Right renal pelvis (tissue), 4 donors: ENCODE results near the gene MUC6. TPM values are rescaled to one million over a fixed set of nuclear protein-coding genes. Genes with fewer than 3 reads are reported as not detected.

ENCODE experiments used
- DNase-seq, 4 donors: peaks; one replicate each; pipeline ENCODE4 v3.0.0-alpha.2; 2013; ENCODE audit warnings: low read depth in 4 of 4, low spot score in 3 of 4, missing footprints in 1 of 4
- polyA plus RNA-seq, 4 donors: library from polyadenylated mRNA; unstranded; fragments of 120-200 nt; gene quantifications; one replicate each; pipeline ENCODE4 v1.2.1, GENCODE V29; 2013; ENCODE audit not compliant: insufficient read length in 4 of 4

Gene MUC6
- polyA plus RNA-seq, 4 donors: 9.9 to 35.4 (median 13.0) TPM

DNA sequence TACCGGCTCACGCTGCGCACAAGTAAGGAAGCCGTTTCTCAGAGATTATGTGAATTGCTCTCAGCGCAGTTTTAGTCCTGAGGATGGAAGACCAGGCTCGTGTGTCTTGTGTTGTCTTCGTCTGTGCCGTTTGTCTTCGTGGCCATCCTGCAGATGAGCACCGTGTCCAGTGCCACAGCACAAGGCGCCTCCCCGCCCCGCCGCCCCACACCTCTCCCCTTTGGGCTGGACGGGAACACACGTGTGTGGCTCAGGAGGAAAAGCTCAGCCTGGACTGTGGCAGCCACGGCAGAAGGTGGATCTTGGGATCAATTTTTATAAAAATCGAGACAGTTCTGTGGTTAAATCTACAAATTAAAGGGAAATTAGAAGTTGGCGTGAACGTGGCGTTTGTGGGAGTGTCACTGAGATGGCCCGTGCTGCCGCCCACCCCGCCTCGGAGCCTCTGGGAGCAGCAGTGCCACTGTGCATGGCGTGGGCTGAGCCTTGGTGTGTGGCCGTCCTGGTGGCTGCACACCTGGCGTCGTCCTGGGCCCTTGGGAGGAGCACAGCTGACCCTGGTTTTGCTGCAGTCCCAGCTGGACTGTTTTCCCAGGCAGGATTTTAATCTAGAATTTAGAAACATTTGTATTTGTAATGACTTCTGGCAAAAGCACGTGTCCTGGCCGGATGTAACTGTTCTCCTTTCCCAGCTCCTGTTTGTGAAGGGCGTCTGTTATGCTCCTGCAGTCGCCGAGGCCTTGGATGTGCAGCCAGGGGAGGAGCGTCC lies 25.8 kb downstream of the MUC6 start:
- DNase-seq: no peak

DNA sequence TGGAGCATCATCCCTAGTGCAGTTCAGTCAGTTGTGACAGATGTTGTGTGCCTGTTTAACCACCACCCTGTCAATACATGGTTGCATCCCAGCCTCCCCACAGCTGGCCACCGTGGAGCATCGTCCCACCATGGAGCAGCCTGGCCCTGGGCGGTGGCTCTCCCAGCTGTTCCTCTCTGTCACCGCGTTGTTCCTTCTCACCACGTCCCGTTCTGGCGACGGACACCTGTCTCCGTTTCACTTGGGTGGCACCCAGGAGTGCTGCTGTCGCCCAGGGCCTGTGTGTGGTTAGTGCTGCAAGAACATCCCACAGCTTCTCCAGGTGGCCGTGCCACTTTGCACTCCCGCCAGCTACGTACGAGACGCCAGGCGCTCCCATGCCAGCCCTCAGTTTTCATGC lies 26.5 kb downstream of the MUC6 start:
- no peak for DNase-seq

DNA sequence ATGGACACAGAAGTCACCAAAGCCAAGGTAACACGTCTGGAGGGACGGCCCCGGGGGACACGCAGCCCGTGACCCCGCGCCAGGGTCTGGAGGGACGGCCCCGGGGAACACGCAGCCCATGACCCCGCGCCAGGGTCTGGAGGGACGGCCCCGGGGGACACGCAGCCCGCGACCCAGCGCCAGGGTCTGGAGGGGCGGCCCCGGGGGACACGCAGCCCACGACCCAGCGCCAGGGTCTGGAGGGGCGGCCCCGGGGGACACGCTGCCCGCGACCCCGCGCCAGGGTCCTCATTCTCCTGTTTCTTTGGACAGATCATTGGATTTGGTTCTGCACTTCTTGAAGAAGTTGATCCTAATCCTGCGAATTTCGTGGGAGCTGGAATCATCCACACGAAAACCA lies 27.1 kb downstream of the MUC6 start:
- DNase-seq: no peak

DNA sequence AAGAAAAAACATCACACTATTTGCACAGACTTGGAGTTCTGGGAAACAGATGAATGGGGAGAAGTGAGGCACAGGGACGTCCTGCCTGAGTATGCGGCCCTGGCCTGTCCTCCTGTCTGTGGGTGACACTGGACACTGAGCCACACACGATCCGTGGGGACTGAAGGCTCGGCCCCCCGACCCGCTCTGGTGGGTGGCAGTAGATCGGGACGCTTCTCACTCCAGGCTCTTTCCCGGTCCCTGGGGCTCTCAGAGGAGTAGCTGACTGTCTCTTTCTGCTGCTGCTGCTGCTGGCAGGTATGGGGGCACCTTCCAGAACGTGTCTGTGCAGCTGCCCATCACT lies 27.7 kb downstream of the MUC6 start:
- DNase-seq: no peak

DNA sequence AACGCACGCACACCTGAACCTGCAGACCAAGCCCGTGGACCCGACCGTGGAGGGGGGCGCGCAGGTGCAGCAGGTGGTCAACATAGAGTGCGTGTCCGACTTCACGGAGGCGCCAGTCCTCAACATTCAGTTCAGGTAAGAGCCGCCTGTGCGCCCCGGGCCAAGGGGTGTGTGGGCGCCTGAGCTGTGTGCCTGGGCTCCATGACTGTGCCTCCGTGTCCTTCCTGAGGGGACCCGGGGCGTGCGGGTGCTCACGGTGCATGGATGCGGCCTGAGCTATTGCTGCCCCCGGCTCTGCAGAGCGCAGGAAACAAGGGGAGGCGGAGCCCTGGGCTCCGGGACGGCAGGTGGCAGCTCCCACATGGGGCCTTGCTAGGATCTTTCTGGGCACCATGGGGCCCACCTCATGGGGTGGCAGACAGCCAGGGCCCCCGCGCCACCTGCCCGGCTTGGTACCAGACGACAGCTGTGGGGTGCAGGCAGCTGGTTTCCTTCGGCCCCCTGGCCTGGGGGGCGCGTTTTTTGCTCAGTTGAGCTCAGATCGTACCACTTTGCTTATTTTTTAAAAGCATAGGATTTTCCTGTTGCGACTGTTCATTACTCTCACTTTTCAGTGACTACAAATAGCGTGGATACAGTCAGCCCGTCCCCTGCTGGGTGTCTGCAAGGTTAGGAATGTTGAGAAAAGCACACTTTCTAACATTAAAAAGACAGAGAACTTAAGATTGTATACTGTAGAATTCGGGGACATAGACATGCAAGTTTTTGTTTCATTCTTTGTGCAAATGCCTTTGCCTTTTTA lies 28.3 kb downstream of the MUC6 start:
- no peak for DNase-seq

DNA sequence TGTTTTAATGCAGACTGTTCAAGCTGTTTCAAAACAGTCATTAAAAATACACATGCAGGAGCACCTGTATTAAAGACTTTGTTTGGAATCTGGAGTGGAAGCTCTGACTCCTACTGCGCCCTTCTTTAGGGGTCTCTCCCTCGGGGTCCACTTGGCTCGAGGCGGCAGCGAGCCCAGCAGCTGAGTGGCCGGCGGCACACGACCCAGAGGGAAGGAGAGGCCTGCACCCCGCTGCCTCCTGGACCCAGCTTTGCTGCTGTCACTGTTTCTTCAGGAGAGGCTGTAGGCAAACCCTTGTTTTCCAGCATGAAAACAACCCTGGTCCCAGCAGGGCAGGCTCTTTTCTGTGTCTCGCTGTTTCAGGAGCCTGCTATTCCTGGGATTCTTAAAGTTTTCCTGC lies 29.2 kb downstream of the MUC6 start:
- DNase-seq: no peak

DNA sequence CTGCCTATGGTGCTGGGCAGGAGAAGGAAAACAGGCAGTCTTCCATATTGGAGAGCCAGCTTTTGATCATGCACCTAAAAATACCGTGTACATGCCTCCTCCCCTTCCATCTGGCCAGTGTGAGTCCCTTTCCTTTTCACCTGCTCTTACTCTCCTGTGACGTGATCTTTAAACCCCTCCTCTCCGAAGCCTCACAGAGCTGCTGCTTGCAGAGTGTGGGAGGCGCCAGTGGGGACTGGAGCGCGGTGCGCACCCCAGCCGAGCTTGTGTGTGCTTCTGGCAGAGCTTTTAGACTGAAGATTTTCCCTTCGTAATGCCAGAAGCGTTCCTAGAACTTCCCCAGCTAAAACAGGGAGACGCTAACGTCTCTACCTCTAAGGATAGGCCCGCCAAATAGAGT lies 29.8 kb downstream of the MUC6 start:
- DNase-seq: peak in 2 of 4 donors; percentile 28 to 43

DNA sequence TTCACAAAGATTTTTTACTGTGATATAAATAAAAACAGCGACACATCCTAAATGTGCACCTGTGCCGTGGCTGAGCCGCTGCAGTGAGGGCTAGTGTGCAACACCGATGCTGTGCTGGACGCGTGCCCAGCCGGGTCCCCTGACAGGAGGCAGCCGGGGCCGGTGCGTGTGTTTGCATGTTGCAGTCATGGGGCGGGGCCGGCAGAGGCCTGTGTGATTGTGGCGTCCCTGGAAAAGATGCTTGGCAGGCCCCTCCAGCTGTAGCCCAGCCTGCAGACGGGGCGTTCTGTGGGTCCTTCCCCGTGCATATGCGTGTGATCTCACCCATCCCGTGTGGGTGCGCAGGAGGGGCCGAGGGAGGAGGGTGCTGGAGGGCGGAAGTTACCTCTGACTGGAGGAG lies 30.6 kb downstream of the MUC6 start:
- no peak for DNase-seq

DNA sequence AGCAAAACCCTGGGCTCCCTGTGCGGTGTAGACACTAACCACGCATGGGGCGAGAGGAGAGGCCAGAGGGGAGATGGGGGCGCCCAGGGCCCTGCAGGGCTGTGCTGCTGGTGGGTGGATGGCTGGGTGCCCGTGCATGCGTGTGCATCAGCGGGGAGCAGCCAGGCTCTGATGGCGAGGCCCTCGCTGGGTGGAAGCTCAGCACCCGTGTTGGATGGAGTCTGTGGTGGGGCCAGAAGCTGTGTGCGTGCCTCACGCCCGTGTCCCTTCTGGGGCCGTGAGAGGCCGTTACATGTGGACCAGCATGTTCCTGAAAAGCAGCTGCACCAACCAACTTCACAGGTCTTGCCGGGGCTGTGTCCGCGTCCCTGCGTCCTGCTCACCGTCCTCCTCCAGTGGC lies 33.4 kb downstream of the MUC6 start:
- DNase-seq: no peak

DNA sequence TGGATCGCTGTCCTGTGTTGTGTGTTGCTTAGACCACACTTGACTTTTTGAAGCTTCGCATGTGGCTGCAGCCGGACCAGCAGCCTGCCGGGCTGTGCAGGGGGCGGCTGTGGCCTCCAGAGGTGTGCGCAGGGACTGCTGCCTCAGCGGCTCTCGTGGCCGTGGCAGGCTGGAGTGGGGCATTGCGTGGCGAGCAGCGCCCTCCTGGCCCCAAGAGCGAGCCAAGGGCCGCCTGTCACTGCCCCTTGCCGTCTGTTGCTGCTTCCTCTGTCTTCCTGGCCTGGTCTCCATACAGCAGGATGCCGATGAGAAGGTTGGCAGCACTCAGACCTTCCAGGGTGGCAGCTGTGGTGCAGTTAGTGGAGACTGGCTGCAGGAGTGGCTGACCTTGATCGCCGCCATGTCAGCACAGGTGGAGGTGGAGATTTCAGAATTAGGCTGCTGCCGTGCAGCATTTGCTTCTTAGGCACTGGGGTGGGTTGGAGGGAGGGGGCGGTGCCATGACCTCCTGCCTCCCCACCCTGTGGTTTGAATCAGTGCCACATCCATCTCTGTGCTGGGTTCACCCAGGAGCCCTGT lies 34.0 kb downstream of the MUC6 start:
- DNase-seq: no peak

DNA sequence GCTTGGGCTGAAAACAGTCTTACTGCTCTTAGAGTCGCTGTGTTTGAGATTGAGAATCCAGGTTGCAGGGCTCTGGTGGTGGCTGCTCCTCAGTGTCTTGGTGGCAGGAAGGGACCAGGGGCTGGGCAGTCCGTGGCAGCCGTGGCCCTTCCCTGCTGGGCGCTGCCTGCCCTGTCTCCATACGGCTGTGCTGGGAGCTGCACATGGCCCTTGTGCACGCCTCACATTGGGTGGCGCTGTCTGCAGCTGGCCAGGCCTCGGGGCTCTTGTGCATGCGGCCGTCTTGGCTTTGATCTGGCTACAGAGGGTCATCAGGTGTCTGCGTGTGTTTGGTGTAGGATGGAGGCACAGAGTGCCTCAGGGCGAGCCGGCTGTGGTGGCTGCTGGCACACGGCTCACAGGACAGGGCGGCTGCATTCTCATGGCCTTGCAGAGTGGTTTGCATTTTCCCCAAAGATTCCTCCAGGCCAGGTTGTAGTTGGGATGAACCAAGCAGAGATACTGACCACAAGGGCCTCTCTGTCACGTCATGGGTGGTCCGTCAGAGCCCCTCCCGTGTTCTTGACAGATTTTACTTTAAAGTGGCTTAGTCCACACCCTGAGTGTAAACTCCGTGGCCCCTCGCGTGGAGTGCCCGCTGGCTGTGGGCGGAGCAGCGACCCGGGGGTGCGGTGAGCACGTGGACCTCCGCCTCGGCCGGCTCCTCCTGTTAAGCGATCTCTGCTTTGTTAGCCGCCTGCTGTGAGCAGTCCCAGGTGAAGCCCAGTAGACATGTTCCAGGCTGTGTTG lies 34.7 kb downstream of the MUC6 start:
- DNase-seq: no peak

DNA sequence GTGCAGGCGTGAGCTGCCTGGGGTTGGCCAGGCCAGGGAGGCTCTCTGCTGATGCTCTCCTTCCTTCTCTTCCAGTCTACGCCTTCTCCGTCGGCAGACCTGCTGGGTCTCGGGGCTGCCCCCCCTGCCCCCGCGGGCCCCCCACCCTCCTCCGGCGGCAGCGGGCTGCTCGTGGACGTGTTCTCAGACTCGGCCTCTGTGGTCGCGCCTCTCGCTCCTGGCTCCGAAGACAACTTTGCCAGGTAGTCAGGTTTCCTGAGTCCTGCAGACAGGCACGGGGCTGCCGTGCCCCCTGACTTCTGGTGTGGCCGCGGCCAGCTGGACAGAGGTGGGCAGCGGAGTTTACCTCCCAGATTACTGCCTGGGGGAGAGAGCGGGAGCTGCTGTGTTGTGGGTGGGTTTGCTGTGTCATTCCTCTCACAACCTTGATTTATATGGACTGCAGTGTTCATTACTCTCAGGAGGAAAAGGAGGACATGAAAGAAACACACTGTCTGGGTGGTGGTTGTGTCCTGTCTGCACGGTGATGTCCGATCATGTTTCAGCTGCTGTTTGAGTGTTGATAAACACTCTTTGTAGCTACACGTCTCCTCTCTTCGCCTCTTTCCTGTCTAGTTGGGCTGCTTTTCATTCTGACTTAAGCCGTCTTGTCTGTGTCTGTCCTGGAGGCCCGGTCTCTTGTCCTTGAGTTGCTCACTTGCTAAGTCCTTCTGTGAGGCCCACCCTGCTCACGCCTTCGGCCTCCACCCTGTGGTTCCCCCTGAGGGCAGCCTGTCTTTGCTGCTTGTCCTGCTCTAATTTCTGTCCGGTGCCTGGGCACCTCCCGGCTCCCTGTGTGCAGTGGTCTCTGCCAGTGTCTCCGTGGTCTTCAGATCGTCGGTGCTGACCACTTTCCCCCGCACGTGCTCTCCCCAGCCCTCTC lies 35.9 kb downstream of the MUC6 start:
- peak in 2 of 4 donors; percentile 44 to 45 for DNase-seq

DNA sequence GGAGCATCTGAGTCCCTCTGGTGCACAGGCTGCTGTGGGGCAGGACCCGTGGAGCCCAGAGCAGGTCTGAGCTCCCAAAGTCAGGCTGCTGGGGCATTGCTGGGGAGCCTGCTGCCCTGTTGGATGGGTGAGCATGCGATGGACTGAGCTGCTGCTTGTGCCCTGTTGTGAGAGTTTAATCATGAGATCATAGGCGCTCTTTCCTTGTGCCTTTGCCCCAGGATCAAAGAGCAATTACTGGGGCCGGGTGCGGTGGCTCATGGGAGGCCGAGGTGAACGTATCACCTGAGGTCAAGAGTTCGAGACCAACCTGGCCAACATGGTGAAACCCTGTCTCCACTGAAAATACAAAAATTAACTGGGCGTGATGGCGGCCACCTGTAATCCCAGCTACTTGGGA lies 37.5 kb downstream of the MUC6 start:
- DNase-seq: no peak

DNA sequence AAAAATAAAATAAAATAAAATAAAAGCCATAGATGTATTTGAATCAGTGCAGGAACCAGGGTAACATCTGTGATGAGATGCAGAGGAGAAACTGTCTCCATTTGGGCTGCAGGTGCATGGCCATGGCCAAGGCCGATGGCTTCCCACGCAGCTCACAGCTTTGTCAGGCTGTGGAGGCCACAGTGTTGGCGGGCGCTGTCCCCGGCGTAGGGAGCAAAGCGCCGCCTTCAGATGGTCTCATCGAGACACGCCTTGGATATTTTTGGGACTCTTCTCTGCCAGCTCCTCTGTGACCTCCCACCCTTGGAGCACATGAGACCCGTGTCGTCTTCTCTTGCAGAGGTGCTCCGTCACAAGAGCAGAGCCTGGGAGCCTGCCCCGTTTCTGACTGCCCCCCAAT lies 38.6 kb downstream of the MUC6 start:
- DNase-seq: no peak

DNA sequence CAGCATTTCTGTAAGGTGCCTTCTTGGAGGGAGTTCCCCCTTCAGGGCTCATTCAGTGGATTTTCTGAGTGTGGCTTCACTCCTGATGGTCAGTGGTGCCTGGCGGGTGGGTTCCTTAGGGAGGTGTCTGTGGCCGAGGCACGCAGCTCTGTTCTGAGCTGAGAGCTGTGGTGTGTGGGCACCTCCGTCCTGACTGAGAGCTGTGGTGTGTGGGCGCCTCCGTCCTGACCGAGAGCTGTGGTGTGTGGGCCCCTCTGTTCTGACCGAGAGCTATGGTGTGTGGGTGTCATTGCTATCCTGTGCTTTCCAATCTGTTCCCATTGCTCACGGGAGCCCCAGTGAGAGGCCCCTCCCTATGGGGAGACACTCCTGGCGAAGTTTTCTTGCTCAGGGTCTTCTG lies 39.8 kb downstream of the MUC6 start:
- DNase-seq: no peak

DNA sequence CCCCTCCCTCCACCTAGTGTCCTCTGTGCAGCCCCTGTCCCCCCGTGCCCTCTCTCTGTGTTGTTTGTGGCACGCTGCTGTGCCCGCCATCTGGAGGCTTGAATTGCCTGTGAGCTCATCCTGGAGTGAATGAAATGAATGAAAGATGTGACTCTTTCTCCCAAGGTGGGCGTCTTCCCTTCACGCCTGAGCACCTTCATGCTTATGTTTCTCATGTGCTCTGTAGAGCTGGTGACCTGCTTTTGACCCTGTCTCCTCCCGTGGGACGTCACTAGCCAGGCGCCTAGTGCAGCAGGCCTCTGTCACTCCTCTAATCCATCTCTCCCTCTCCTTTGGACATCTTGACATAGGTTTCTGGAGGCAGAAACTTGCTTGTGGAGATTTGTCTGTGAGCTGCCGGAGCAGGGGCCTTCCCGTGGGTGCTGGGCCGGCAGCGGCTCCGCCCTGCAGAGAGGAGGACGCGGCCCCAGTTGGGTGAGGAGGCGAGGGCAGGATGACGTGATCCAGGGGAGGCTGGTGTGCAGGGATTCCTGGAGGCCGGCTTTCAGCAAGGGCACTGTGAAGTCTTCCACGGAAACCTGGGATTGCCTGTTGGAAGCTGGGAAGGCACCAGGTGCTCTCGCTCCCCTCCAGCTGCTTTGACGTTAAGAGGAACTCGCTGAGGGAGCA lies 40.6 kb downstream of the MUC6 start:
- DNase-seq: peak in 3 of 4 donors; percentile 58 to 78 (median 73)

DNA sequence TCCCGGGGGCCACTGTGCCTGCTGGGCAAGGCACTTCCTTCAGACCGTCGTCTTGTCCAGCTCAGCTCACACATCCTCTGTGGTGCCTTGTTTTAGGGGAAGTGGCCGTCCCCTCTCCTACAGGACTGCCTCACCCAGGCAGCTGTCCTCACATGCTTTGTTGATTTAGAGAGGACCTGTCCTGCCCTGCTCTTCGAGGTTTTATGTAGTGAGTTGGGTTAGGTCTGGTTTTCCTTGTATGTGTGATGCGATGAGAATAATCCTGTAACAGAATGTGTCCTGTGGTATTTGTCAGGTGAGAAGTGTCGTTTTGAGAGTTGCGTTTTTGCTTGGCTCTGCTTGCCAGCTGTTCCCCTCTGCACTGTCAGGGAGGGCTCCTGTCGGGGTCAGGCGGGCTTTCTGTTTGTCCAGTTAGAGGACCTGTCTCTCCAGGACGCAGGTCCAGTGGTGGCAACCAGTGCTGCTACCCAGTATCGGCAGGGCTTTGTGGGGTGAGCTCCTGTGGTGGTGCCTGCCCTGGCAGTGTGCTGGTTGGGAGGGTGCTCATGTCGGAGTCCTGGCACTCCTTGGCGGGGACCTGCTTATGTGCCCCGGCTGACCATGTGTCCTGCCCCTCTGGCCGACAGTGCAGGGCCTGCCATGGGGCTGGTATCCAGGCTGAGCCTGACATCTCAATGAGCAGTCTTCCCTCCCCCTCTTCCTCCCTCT lies 41.3 kb downstream of the MUC6 start:
- DNase-seq: no peak

DNA sequence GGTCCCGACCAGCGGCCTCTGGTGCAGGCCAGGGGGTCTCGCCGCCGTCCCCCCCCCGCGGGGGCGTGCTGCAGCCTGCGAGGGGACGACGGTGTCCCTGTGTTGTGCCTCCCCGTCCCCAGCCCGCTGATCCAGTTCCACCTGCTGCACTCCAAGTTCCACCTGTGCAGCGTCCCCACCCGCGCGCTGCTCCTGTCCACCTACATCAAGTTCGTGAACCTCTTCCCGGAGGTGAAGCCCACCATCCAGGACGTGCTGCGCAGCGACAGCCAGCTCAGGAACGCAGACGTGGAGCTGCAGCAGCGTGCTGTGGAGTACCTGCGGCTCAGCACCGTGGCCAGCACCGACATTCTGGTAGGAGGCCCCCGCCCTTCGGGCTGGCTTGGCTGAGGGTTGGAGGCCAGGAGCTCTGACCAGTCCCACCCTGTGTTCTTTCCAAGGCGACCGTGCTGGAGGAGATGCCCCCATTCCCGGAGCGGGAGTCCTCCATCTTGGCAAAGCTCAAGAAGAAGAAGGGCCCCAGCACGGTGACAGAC lies 42.8 kb downstream of the MUC6 start:
- DNase-seq: no peak

DNA sequence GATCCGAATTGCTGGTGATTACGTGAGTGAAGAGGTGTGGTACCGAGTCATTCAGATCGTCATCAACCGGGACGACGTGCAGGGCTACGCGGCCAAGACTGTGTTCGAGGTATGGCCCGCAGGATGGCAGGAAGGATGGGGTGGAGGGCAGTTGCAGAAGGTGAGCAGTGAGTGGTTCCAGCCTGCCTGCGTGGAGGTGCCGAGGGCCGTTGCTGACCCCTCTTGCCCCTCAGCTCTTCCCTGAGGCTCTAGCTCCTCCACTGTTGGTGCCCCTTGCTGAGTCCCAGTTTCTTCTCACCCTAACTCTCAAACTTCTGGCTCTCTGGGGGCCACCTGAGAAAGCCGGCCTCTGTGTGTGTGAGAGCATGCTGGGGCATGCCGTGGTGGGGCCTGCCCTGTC lies 43.9 kb downstream of the MUC6 start:
- DNase-seq: no peak
